MM.1S (cell line): Measurements from ENCODE around the gene STK32B.

Experiments
- DNase-seq: peaks from one replicate; pipeline ENCODE4 v3.0.0-alpha.2; 2015
- H2AFZ ChIP-seq: fragments of 300-600 bp; sonication (generic); 2 replicates; pipeline ENCODE4 v1.6.0; 2016; ENCODE audit warnings: antibody characterized with exemption, low read length
- H3F3A ChIP-seq: fragments of 300-600 bp; sonication (generic); 2 replicates; pipeline ENCODE4 v1.6.1; 2016; ENCODE audit warnings: mild to moderate bottlenecking, antibody characterized with exemption, low read length, moderate library complexity, mixed read lengths; ENCODE audit not compliant: insufficient read depth
- H3K27ac ChIP-seq: fragments of 300-600 bp; sonication (generic); 2 replicates; pipeline ENCODE4 v1.5.1; 2016; ENCODE audit warnings: mild to moderate bottlenecking, low read length
- H3K27me3 ChIP-seq: fragments of 300-600 bp; sonication (generic); replicated peaks from 2 replicates; pipeline ENCODE4 v1.6.0; 2016; ENCODE audit warnings: low read length; ENCODE audit not compliant: insufficient read depth
- H3K36me3 ChIP-seq: fragments of 300-600 bp; sonication (generic); replicated peaks from 2 replicates; pipeline ENCODE4 v1.6.1; 2016; ENCODE audit warnings: mild to moderate bottlenecking, low read length, mixed read lengths; ENCODE audit not compliant: insufficient read depth
- H3K4me1 ChIP-seq: fragments of 300-600 bp; sonication (generic); 2 replicates; pipeline ENCODE4 v1.6.1; 2016; ENCODE audit warnings: low read length, mixed read lengths
- H3K4me2 ChIP-seq: fragments of 300-600 bp; sonication (generic); 2 replicates; pipeline ENCODE4 v1.6.0; 2016; ENCODE audit warnings: low read depth, low read length
- H3K4me3 ChIP-seq: fragments of 300-600 bp; sonication (generic); 2 replicates; pipeline ENCODE4 v1.5.1; 2016; ENCODE audit warnings: low read length, mixed read lengths
- H3K79me2 ChIP-seq: fragments of 300-600 bp; sonication (generic); 2 replicates; pipeline ENCODE4 v1.6.1; 2016; ENCODE audit warnings: mixed run types, low read length, mixed read lengths
- H3K9ac ChIP-seq: fragments of 300-600 bp; sonication (generic); 2 replicates; pipeline ENCODE4 v1.6.1; 2016; ENCODE audit warnings: low read length, mixed read lengths
- H3K9me2 ChIP-seq: fragments of 300-600 bp; sonication (generic); replicated peaks from 2 replicates; pipeline ENCODE4 v1.6.1; 2016; ENCODE audit warnings: mild to moderate bottlenecking, low read length, mixed read lengths; ENCODE audit not compliant: insufficient read depth
- H3K9me3 ChIP-seq: fragments of 300-600 bp; sonication (generic); replicated peaks from 2 replicates; pipeline ENCODE4 v1.6.1; 2016; ENCODE audit warnings: mild to moderate bottlenecking, low read length, mixed read lengths; ENCODE audit not compliant: insufficient read depth
- H4K20me1 ChIP-seq: fragments of 300-600 bp; sonication (generic); 2 replicates; pipeline ENCODE4 v1.6.1; 2016; ENCODE audit warnings: mild to moderate bottlenecking, low read length, moderate library complexity, mixed read lengths; ENCODE audit not compliant: insufficient read depth
- CTCF ChIP-seq: fragments of 300-600 bp; sonication (generic); IDR thresholded peaks from 2 replicates; pipeline ENCODE4 v1.5.1; 2016; ENCODE audit warnings: antibody characterized with exemption, low read length, mixed read lengths
- EZH2 ChIP-seq: fragments of 300-600 bp; sonication (generic); optimal IDR thresholded peaks from 2 replicates; pipeline ENCODE3; 2017; ENCODE audit warnings: low read depth, mild to moderate bottlenecking, antibody characterized with exemption, low read length, mixed read lengths
- EZH2phosphoT487 ChIP-seq: fragments of 300-600 bp; sonication (generic); IDR thresholded peaks from 2 replicates; pipeline ENCODE4 v1.6.1; 2018; ENCODE audit warnings: antibody characterized with exemption, low read length

The STK32B gene

DNA sequence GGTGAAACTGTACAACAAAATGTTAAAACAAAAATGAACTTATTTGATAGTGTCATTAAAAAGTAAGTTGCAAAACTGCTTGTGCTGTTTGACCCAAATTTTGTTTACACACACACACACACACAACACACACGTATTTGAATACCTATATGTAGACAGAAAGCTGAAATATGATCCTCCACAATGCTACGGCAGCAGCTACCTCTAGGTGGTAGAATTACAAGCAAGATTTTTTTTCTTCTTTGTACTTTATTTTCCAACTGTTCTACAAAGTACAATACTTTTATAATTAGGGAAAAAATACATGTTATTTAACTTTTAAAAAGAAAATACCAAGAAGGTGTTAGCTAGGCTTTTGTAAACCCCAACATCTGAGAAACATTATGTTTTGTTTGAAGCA, 33.2 kb upstream of the STK32B start:
- no peaks in the 10 kb centered on the region for H4K20me1 ChIP-seq
- H3K27ac ChIP-seq = no peak overlapping the region
- H3K36me3 ChIP-seq = no peaks in the 10 kb centered on the region
- no peaks in the 10 kb centered on the region for H3F3A ChIP-seq
- no peaks in the 10 kb centered on the region for H3K9me3 ChIP-seq
- H3K4me3 ChIP-seq = no peak overlapping the region
- no peaks in the 10 kb centered on the region for H3K79me2 ChIP-seq
- H3K4me1 ChIP-seq = no peaks in the 10 kb centered on the region
- no peaks in the 10 kb centered on the region for H3K27me3 ChIP-seq
- TF ChIP-seq EZH2phosphoT487 = no peak
- TF ChIP-seq CTCF = no peak
- TF ChIP-seq EZH2 = no peak
- DNase-seq = no peak
- no peak overlapping the region for H3K4me2 ChIP-seq
- H2AFZ ChIP-seq = no peak overlapping the region
- H3K9me2 ChIP-seq = no peaks in the 10 kb centered on the region
- H3K9ac ChIP-seq = no peak overlapping the region

DNA sequence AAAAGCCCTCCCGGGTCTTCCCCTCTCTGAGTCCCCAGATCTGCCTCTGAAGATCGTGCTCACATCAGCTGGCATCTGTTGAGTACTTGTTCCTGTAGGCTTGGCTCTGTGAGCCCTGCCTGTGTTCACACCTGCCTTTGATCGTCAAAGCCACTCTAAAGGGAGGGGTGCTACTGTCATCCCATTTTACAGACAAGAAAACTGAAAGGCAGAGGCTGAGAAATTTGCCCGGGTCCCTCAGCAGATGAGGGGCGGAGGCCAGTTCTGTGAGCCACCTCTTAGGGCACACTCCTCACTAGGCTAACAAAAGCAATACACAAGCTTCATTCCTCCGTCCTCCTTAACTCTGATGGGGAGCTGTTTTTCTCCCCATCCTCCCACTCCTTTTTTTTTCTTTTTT, 32.7 kb upstream of the STK32B start:
- H3F3A ChIP-seq = no peaks in the 10 kb centered on the region
- H3K9ac ChIP-seq = no peak overlapping the region
- TF ChIP-seq EZH2 (no peak), CTCF (no peak), EZH2phosphoT487 (no peak)
- no peak overlapping the region for H2AFZ ChIP-seq
- no peaks in the 10 kb centered on the region for H3K79me2 ChIP-seq
- no peaks in the 10 kb centered on the region for H3K36me3 ChIP-seq
- H3K4me1 ChIP-seq = no peaks in the 10 kb centered on the region
- H3K27ac ChIP-seq = no peak overlapping the region
- H3K4me3 ChIP-seq = no peak overlapping the region
- H3K9me2 ChIP-seq = no peaks in the 10 kb centered on the region
- no peaks in the 10 kb centered on the region for H3K9me3 ChIP-seq
- H3K27me3 ChIP-seq = no peaks in the 10 kb centered on the region
- DNase-seq = no peak
- H4K20me1 ChIP-seq = no peaks in the 10 kb centered on the region
- H3K4me2 ChIP-seq = no peak overlapping the region

- Histone ChIP-seq H4K20me1 (no peaks in the 10 kb centered on the region), H3K36me3 (no peaks in the 10 kb centered on the region), H3K27me3 (no peaks in the 10 kb centered on the region), H2AFZ (no peak within 1 kb of the TSS), H3K4me3 (no peak within 1 kb of the TSS), H3K9me2 (no peaks in the 10 kb centered on the region), H3K4me2 (no peak within 1 kb of the TSS), H3F3A (no peaks in the 10 kb centered on the region), H3K4me1 (no peaks in the 10 kb centered on the region), H3K27ac (no peak within 1 kb of the TSS), H3K9me3 (no peaks in the 10 kb centered on the region), H3K9ac (no peak within 1 kb of the TSS), H3K79me2 (no peaks in the 10 kb centered on the region)
- DNase-seq = no peak
- no peak for TF ChIP-seq EZH2
- TF ChIP-seq CTCF = no peak
These were observed 32.0 kb upstream of the STK32B start, which contains the start of gene CYTL1 for GRCh38 chr4:5019274-5019673. CYTL1 (minus strand) TSS chr4:5019458; CDS start chr4:5019445, 13 bp downstream.
